ENCODE measurements around the gene EMX1.
A peak's percentile ranks its signal among the peaks of the same experiment; 100 is the strongest.

The EMX1 gene
- long read RNA-seq = 0 reads

DNA sequence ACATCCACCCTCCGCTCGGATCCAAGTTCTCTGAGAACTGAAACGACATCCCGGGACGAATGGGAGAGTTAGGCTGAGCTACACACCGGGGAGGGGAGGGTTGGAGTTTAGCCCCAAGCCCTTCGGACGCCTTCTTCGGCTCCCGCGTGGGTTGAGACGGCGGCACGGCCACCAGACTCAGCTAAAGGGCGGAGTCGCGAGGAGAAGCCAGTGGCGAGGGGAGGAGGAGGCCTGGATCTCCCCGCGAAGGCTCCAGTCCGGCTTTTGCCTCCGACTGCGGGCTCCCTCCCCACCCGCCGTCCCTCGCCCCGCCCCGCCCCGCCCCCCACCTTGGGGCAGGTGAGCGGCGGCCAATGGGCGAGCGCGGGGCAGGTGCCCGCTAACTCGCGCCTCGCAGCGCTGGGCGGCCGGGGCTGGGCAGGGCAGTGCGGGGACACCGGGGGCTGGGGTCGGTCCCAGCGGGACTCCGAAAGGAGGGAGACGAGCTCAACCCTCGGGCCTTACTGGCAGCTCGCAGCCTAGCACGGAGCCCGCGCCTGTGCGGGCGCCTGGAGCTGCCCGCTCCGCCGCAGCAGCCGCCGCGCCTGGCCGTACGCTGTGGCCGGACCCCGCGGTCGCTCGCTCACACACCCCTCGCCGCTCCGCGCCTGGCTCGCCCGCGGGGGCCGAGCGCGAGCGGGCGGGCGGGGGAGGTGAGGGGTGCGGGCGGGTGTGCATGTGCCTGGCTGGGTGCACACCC, at the start of gene EMX1:
Gene EMX1, plus strand, starts transcription at position 382 of the 739 bp plus-strand sequence. Its CDS starts 334 bp downstream, at position 716.
- H3K27ac ChIP-seq (replicated peaks) = no peak within 1 kb of the TSS
- peak within 1 kb of the TSS; percentile 24 for H3K4me3 ChIP-seq (replicated peaks; ENCODE audit: insufficient read depth, low read length)
- TF ChIP-seq SPI1 (IDR thresholded peaks at IDR 0.05; ENCODE audit: borderline replicate concordance, low read depth) (no peak), POLR2AphosphoS5 (IDR thresholded peaks at IDR 0.05; ENCODE audit: low read depth) (no peak), CTCF (IDR thresholded peaks at IDR 0.05; ENCODE audit: insufficient read depth, low read length) (no peak), GABPA (IDR thresholded peaks at IDR 0.05; ENCODE audit: low read depth) (no peak)
- TF ChIP-seq, protein P1, sequence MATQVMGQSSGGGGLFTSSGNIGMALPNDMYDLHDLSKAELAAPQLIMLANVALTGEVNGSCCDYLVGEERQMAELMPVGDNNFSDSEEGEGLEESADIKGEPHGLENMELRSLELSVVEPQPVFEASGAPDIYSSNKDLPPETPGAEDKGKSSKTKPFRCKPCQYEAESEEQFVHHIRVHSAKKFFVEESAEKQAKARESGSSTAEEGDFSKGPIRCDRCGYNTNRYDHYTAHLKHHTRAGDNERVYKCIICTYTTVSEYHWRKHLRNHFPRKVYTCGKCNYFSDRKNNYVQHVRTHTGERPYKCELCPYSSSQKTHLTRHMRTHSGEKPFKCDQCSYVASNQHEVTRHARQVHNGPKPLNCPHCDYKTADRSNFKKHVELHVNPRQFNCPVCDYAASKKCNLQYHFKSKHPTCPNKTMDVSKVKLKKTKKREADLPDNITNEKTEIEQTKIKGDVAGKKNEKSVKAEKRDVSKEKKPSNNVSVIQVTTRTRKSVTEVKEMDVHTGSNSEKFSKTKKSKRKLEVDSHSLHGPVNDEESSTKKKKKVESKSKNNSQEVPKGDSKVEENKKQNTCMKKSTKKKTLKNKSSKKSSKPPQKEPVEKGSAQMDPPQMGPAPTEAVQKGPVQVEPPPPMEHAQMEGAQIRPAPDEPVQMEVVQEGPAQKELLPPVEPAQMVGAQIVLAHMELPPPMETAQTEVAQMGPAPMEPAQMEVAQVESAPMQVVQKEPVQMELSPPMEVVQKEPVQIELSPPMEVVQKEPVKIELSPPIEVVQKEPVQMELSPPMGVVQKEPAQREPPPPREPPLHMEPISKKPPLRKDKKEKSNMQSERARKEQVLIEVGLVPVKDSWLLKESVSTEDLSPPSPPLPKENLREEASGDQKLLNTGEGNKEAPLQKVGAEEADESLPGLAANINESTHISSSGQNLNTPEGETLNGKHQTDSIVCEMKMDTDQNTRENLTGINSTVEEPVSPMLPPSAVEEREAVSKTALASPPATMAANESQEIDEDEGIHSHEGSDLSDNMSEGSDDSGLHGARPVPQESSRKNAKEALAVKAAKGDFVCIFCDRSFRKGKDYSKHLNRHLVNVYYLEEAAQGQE (IDR thresholded peaks at IDR 0.05; ENCODE audit: insufficient replicate concordance, low read depth) = no peak
- peak in 1 of 2 experiments; percentile 19 for DNase-seq (ENCODE audit: low read depth in 1 of 2, low spot score in 1 of 2)
- peaks cover 84% of the 10 kb centered on the region for H3K27me3 ChIP-seq (ENCODE audit: insufficient read depth, poor library complexity, severe bottlenecking)

GRCh38 chr2:72871060-72871459, 46.3 kb upstream of the EMX1 start:
- DNase-seq (ENCODE audit: low read depth in 1 of 2, low spot score in 1 of 2) = no peak
- no peak overlapping the region for H3K27ac ChIP-seq (replicated peaks)
- H3K4me3 ChIP-seq (replicated peaks; ENCODE audit: insufficient read depth, low read length) = no peak overlapping the region
- no peak for TF ChIP-seq GABPA (IDR thresholded peaks at IDR 0.05; ENCODE audit: low read depth)
- no peak for TF ChIP-seq CTCF (IDR thresholded peaks at IDR 0.05; ENCODE audit: insufficient read depth, low read length)
- TF ChIP-seq, protein P1 (IDR thresholded peaks at IDR 0.05; ENCODE audit: insufficient replicate concordance, low read depth) = no peak
- no peak for TF ChIP-seq POLR2AphosphoS5 (IDR thresholded peaks at IDR 0.05; ENCODE audit: low read depth)
- TF ChIP-seq SPI1 (IDR thresholded peaks at IDR 0.05; ENCODE audit: borderline replicate concordance, low read depth) = no peak
- peaks cover 5% of the 10 kb centered on the region for H3K27me3 ChIP-seq (ENCODE audit: insufficient read depth, poor library complexity, severe bottlenecking)

DNA sequence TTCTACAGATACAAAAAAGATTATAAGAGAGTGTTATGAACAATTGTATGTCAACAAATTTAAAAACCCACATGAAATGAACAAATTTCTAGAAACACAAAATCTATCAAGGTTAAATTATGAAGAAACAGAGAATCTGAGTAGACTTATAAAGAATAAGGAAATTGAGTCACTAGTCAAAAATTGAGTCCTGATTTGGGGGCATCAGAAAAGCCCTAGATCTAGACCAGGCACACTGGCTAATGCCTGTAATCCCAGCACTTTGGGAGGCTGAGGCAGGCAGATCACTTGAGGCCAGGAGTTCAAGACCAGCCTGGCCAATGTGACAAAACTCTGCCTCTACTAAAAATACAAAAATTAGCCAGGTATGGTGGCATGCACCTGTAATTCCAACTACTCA, 45.4 kb upstream of the EMX1 start:
- Histone ChIP-seq H3K4me3 (replicated peaks; ENCODE audit: insufficient read depth, low read length) (no peak overlapping the region), H3K27ac (replicated peaks) (no peak overlapping the region), H3K27me3 (ENCODE audit: insufficient read depth, poor library complexity, severe bottlenecking) (peaks cover 5% of the 10 kb centered on the region)
- TF ChIP-seq CTCF (IDR thresholded peaks at IDR 0.05; ENCODE audit: insufficient read depth, low read length) = no peak
- TF ChIP-seq, protein P1 (IDR thresholded peaks at IDR 0.05; ENCODE audit: insufficient replicate concordance, low read depth) = no peak
- no peak for TF ChIP-seq POLR2AphosphoS5 (IDR thresholded peaks at IDR 0.05; ENCODE audit: low read depth)
- TF ChIP-seq GABPA (IDR thresholded peaks at IDR 0.05; ENCODE audit: low read depth) = no peak
- no peak for TF ChIP-seq SPI1 (IDR thresholded peaks at IDR 0.05; ENCODE audit: borderline replicate concordance, low read depth)
- DNase-seq (ENCODE audit: low read depth in 1 of 2, low spot score in 1 of 2) = no peak
